Endothelial cell of umbilical vein (primary cell): ENCODE results near the gene MERTK. TPM values are rescaled to one million over a fixed set of nuclear protein-coding genes. Genes with fewer than 3 reads are reported as not detected.

Source experiments
- BruUV-seq: library from RNA; stranded (reverse); fragments of 400-500 nt; replicated peaks from 2 replicates; lab custom pipeline; 2021; lab: Mats Ljungman, UMichigan
- CTCF ChIA-PET: fragments of 300-600, 350-600 bp; sonication (Branson Sonifier 250); formaldehyde crosslinking; loops from one replicate; lab custom pipeline; 2021; ENCODE audit warnings: antibody characterized with exemption, inconsistent platforms; lab: Charles Lee
- POLR2A ChIA-PET: fragments of 300-600, 350-600 bp; sonication (Branson Sonifier 250); formaldehyde crosslinking; loops from one replicate; lab custom pipeline; 2021; ENCODE audit warnings: antibody characterized with exemption, inconsistent platforms; lab: Charles Lee
- DNase-seq: peaks from one replicate; pipeline ENCODE4 v3.0.0-alpha.2; 2011; ENCODE audit warnings: low read depth, low spot score
- FAIRE-seq: peaks from 2 replicates; lab custom pipeline; 2011; peaks lifted over from hg19 to GRCh38; lab: Jason Lieb, UNC
- H2AFZ ChIP-seq: 2 replicates; pipeline ENCODE4 v1.6.0; 2012; ENCODE audit warnings: low read depth, low read length, control low read depth, inconsistent platforms
- H3K27ac ChIP-seq: 2 replicates; pipeline ENCODE4 v1.5.1; 2011; ENCODE audit warnings: low read depth, mild to moderate bottlenecking, control low read depth, low read length, moderate library complexity; ENCODE audit not compliant: insufficient read depth
- H3K27me3 ChIP-seq, 2 experiments: 2 replicates each; pipeline versions ENCODE4 v1.6.0 to v1.6.1; 2011; ENCODE audit warnings: low read length in 2 of 2, mixed read lengths in 1 of 2; ENCODE audit not compliant: control insufficient read depth in 2 of 2, insufficient read depth in 2 of 2
- H3K36me3 ChIP-seq, 2 experiments: 2 replicates in 1 of 2; 3 replicates in 1 of 2; pipeline ENCODE4 v1.5.1; 2011; ENCODE audit warnings: low read length in 2 of 2, mild to moderate bottlenecking in 1 of 2, moderate library complexity in 1 of 2; ENCODE audit not compliant: control insufficient read depth in 2 of 2, insufficient read depth in 2 of 2; ENCODE audit errors: extremely low read depth in 1 of 2
- H3K4me1 ChIP-seq: 3 replicates; pipeline ENCODE4 v1.5.1; 2011; ENCODE audit warnings: mild to moderate bottlenecking, low read length; ENCODE audit not compliant: control insufficient read depth, insufficient read depth; ENCODE audit errors: extremely low read depth
- H3K4me2 ChIP-seq: 2 replicates; pipeline ENCODE4 v1.6.1; 2011; ENCODE audit warnings: low read length, control low read depth, mixed read lengths; ENCODE audit not compliant: insufficient read depth
- H3K4me3 ChIP-seq, 3 experiments: fragments of 200-600 bp in 1 of 3; sonication (generic), shearing (Covaris generic) in 1 of 3; replicated peaks in 1 of 3; 2 replicates each; pipeline ENCODE4 v1.5.1; 2011 to 2016; ENCODE audit warnings: control low read depth in 3 of 3, low read length in 3 of 3, mild to moderate bottlenecking in 2 of 3, inconsistent platforms in 1 of 3, low read depth in 1 of 3, moderate library complexity in 1 of 3; ENCODE audit not compliant: insufficient read depth in 1 of 3
- H3K79me2 ChIP-seq: 2 replicates; pipeline ENCODE4 v1.6.0; 2012; ENCODE audit warnings: low read length, inconsistent platforms; ENCODE audit not compliant: control insufficient read depth, insufficient read depth
- H3K9ac ChIP-seq: replicated peaks from 2 replicates; pipeline ENCODE3; 2011; ENCODE audit warnings: low read length, control low read depth; ENCODE audit not compliant: insufficient read depth; ENCODE audit errors: extremely low read depth
- H3K9me1 ChIP-seq: replicated peaks from 3 replicates; pipeline ENCODE4 v1.6.0; 2011; ENCODE audit warnings: mild to moderate bottlenecking, low read length; ENCODE audit not compliant: control insufficient read depth, insufficient read depth; ENCODE audit errors: extremely low read depth
- H3K9me3 ChIP-seq: replicated peaks from 2 replicates; pipeline ENCODE4 v1.5.1; 2012; ENCODE audit warnings: low read length, inconsistent platforms; ENCODE audit not compliant: control insufficient read depth, insufficient read depth
- H4K20me1 ChIP-seq: replicated peaks from 2 replicates; pipeline ENCODE3; 2011; ENCODE audit warnings: mild to moderate bottlenecking, low read length; ENCODE audit not compliant: control insufficient read depth, insufficient read depth; ENCODE audit errors: extremely low read depth
- FOS ChIP-seq: IDR thresholded peaks from 2 replicates; pipeline ENCODE4 v1.6.1; 2011; ENCODE audit warnings: mild to moderate bottlenecking, low read length, moderate library complexity, borderline replicate concordance; ENCODE audit not compliant: insufficient read depth
- JUN ChIP-seq: IDR thresholded peaks from 2 replicates; pipeline ENCODE4 v1.6.1; 2011; ENCODE audit warnings: borderline replicate concordance, low read depth; ENCODE audit not compliant: insufficient read length, insufficient read depth
- POLR2A ChIP-seq: IDR thresholded peaks from 2 replicates; pipeline ENCODE4 v1.6.1; 2012; ENCODE audit warnings: low read depth, mild to moderate bottlenecking, control low read depth, low read length
- POLR2AphosphoS5 ChIP-seq: IDR thresholded peaks from 2 replicates; pipeline ENCODE4 v1.6.1; 2012; ENCODE audit warnings: low read depth, mild to moderate bottlenecking, control low read depth, low read length, moderate library complexity; ENCODE audit not compliant: insufficient read depth
- dilution Hi-C: fragments of 300-500 bp; cut with MboI; formaldehyde crosslinking; loops from one replicate; pipeline ENCODE4 v1.15.0; 2019; ENCODE audit warnings: low sequenced_read_pairs; ENCODE audit not compliant: extremely low pct_ligation_motif_present
- intact Hi-C: fragments of 100-400 bp; cut with micrococcal nuclease; formaldehyde crosslinking; loops from one replicate; pipeline ENCODE4 v1.10.0; 2022
- polyA plus RNA-seq, 4 experiments: library from polyadenylated mRNA; depleted of rRNA in 3 of 4; stranded (reverse) in 3 of 4; unstranded in 1 of 4; fragments of >200 nt; gene quantifications; 2 replicates each; pipeline versions ENCODE4 v1.2.1 to v1.2.3, GENCODE V29; 2011 to 2012; ENCODE audit warnings: missing spikeins in 1 of 4
- total RNA-seq: library from RNA; stranded (reverse); gene quantifications from 2 replicates; pipeline ENCODE4 v1.2.3, GENCODE V29; 2021
- TF ChIP-seq, protein P1 (sequence below), 2 donors: IDR thresholded peaks; 1 replicate in 1 of 2; 2 replicates in 1 of 2; pipeline ENCODE4 v1.5.1; 2011; ENCODE audit warnings: low read length in 2 of 2, mild to moderate bottlenecking in 2 of 2, moderate library complexity in 2 of 2, control low read depth in 1 of 2, inconsistent platforms in 1 of 2, low read depth in 1 of 2; ENCODE audit not compliant: insufficient read depth in 1 of 2; ENCODE audit errors: extremely low read depth in 1 of 2

Gene MERTK
- total and polyA plus RNA-seq, 2 donors (not counting 3 experiments of a cell fraction or from before 2014, with no cell fraction given) = 37.3 to 39.6 TPM

- Histone ChIP-seq H3K9me1 (no peaks in the 10 kb centered on the region), H3K27me3 (no peaks in the 10 kb centered on the region), H3K4me1 (peaks cover 31% of the 10 kb centered on the region), H3K36me3 (peaks cover 0 to 10% of the 10 kb centered on the region in 2 experiments), H3K9me3 (no peaks in the 10 kb centered on the region), H4K20me1 (no peaks in the 10 kb centered on the region), H3K27ac (peak overlapping the region; percentile 85), H3K4me3 (no peak overlapping the region), H3K4me2 (peak overlapping the region; percentile 76), H2AFZ (peak overlapping the region; percentile 15), H3K79me2 (peaks cover 26% of the 10 kb centered on the region), H3K9ac (peak overlapping the region; percentile 49)
- ChIA-PET CTCF (interaction anchor here (0.9 to 2.8 kb wide), 15 partner anchors 8 to 123 kb away, joined by 3 to 17 read pairs (median 6); partner anchors contain the start of gene MERTK), POLR2A (no interaction called here)
- DNase-seq (peak; percentile 89), FAIRE-seq (peak; percentile 96)
- intact Hi-C loops = loop anchor here (1.0 to 2.0 kb wide), 3 partner anchors 18 to 55 kb away; no protein-coding TSS in a partner anchor
- BruUV-seq = no TSS peak
- dilution Hi-C loops = no loop called here
- TF ChIP-seq FOS = peak; percentile 71
- TF ChIP-seq POLR2AphosphoS5 = peak; percentile 74
- no peak for TF ChIP-seq JUN
- peak; percentile 41 for TF ChIP-seq POLR2A
- TF ChIP-seq, protein P1, sequence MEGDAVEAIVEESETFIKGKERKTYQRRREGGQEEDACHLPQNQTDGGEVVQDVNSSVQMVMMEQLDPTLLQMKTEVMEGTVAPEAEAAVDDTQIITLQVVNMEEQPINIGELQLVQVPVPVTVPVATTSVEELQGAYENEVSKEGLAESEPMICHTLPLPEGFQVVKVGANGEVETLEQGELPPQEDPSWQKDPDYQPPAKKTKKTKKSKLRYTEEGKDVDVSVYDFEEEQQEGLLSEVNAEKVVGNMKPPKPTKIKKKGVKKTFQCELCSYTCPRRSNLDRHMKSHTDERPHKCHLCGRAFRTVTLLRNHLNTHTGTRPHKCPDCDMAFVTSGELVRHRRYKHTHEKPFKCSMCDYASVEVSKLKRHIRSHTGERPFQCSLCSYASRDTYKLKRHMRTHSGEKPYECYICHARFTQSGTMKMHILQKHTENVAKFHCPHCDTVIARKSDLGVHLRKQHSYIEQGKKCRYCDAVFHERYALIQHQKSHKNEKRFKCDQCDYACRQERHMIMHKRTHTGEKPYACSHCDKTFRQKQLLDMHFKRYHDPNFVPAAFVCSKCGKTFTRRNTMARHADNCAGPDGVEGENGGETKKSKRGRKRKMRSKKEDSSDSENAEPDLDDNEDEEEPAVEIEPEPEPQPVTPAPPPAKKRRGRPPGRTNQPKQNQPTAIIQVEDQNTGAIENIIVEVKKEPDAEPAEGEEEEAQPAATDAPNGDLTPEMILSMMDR (IDR thresholded peaks at IDR 0.05; ENCODE audit: extremely low read depth in 1 of 2, insufficient read depth in 1 of 2, low read depth in 1 of 2, low read length in 2 of 2) = peak in 1 of 2 donors; percentile 3
These were observed 21.6 kb downstream of the MERTK start for GRCh38 chr2:111919794-111920608.
